HCT116 (cell line): ENCODE results near the gene PRPF19. TPM values are rescaled to one million over a fixed set of nuclear protein-coding genes. Genes with fewer than 3 reads are reported as not detected.

Experiments used
- ATAC-seq: fragments of 200-7000 bp; cut with Tn5 transposase; 2 replicates; pipeline ENCODE4 v1.9.1; 2020; ENCODE audit warnings: mild to moderate bottlenecking, moderate library complexity
- BruUV-seq: library from RNA; stranded (reverse); fragments of 400-500 nt; replicated peaks from 2 replicates; lab custom pipeline; 2021; lab: Mats Ljungman, UMichigan
- CTCF ChIA-PET: fragments of 300-600 bp; sonication (Branson Sonifier 250); formaldehyde crosslinking; loops from one replicate; lab custom pipeline; 2021; ENCODE audit warnings: antibody characterized with exemption; lab: Charles Lee
- POLR2A ChIA-PET: fragments of 300-600, 350-600 bp; sonication (Branson Sonifier 250); formaldehyde crosslinking; loops from one replicate; lab custom pipeline; 2021; ENCODE audit warnings: antibody characterized with exemption; lab: Charles Lee
- RAD21 ChIA-PET, 2 experiments: fragments of 300-600 bp; sonication (Branson Sonifier 250); formaldehyde crosslinking; loops; one replicate each; lab custom pipeline; 2023; ENCODE audit warnings: low total read pairs in 2 of 2; ENCODE audit not compliant: uncharacterized antibody in 2 of 2, unreplicated experiment in 2 of 2, low non-redundant PET in 1 of 2; lab: Charles Lee
- DNase-seq: peaks from one replicate; pipeline ENCODE4 v3.0.0-alpha.2; 2010; ENCODE audit warnings: low read depth, low spot score
- H2AFZ ChIP-seq: fragments of 200-600 bp; shearing (Covaris generic), sonication (generic); 2 replicates; pipeline ENCODE4 v1.6.1; 2017; ENCODE audit warnings: low read depth, mixed run types, mixed read lengths, antibody characterized with exemption, low read length; ENCODE audit not compliant: poor library complexity, severe bottlenecking
- H3K27ac ChIP-seq: 2 replicates; pipeline ENCODE4 v1.5.1; 2012; ENCODE audit warnings: low read depth, low read length
- H3K27me3 ChIP-seq: fragments of 200-600 bp; sonication (generic); 2 replicates; pipeline ENCODE4 v1.6.1; 2016; ENCODE audit warnings: mixed run types, low read length, mixed read lengths; ENCODE audit not compliant: insufficient read depth
- H3K36me3 ChIP-seq, 2 experiments: fragments of 200-500 bp in 1 of 2; fragments of 200-600 bp in 1 of 2; sonication (Bioruptor generic) in 1 of 2; sonication (generic) in 1 of 2; 2 replicates each; pipeline versions ENCODE4 v1.5.1 to v1.6.1; 2014 to 2016; ENCODE audit warnings: low read length in 2 of 2, inconsistent platforms in 1 of 2, mixed read lengths in 1 of 2, mixed run types in 1 of 2; ENCODE audit not compliant: insufficient read depth in 2 of 2, control insufficient read depth in 1 of 2
- H3K4me1 ChIP-seq, 2 experiments: fragments of 200-600 bp in 1 of 2; sonication (generic) in 1 of 2; 2 replicates each; pipeline versions ENCODE4 v1.5.1 to v1.6.1; 2012 to 2017; ENCODE audit warnings: low read length in 2 of 2, inconsistent platforms in 1 of 2, mild to moderate bottlenecking in 1 of 2, mixed read lengths in 1 of 2, mixed run types in 1 of 2, moderate library complexity in 1 of 2; ENCODE audit not compliant: insufficient read depth in 2 of 2, control insufficient read depth in 1 of 2
- H3K4me2 ChIP-seq: fragments of 200-600 bp; sonication (generic); 2 replicates; pipeline ENCODE4 v1.6.1; 2017; ENCODE audit warnings: mixed run types, low read length, mixed read lengths
- H3K4me3 ChIP-seq, 2 experiments: fragments of 200-600 bp in 1 of 2; sonication (generic) in 1 of 2; replicated peaks in 1 of 2; 2 replicates each; pipeline ENCODE4 v1.5.1; 2011 to 2016; ENCODE audit warnings: low read length in 2 of 2, control low read depth in 1 of 2, low read depth in 1 of 2, mild to moderate bottlenecking in 1 of 2, mixed read lengths in 1 of 2, mixed run types in 1 of 2
- H3K79me2 ChIP-seq: fragments of 200-600 bp; sonication (generic); 2 replicates; pipeline ENCODE4 v1.6.1; 2017; ENCODE audit warnings: mild to moderate bottlenecking, mixed run types, low read length, moderate library complexity, mixed read lengths; ENCODE audit not compliant: insufficient read depth
- H3K9ac ChIP-seq: fragments of 200-600 bp; sonication (generic); 2 replicates; pipeline ENCODE4 v1.6.1; 2016; ENCODE audit warnings: low read length, mixed read lengths
- H3K9me2 ChIP-seq: fragments of 200-600 bp; sonication (generic), shearing (Covaris generic); 2 replicates; pipeline ENCODE4 v1.6.1; 2017; ENCODE audit warnings: mixed run types, mild to moderate bottlenecking, moderate library complexity; ENCODE audit not compliant: insufficient read depth
- H3K9me3 ChIP-seq, 2 experiments: fragments of 200-500 bp in 1 of 2; fragments of 200-600 bp in 1 of 2; sonication (Bioruptor generic) in 1 of 2; sonication (generic) in 1 of 2; 2 replicates each; pipeline ENCODE4 v1.6.1; 2014 to 2017; ENCODE audit warnings: low read length in 2 of 2, mixed read lengths in 2 of 2, inconsistent platforms in 1 of 2, low read depth in 1 of 2, mild to moderate bottlenecking in 1 of 2, mixed run types in 1 of 2, moderate library complexity in 1 of 2; ENCODE audit not compliant: control insufficient read depth in 1 of 2, insufficient read depth in 1 of 2
- H4K20me1 ChIP-seq: fragments of 200-600 bp; sonication (generic), shearing (Covaris generic); 2 replicates; pipeline ENCODE4 v1.6.1; 2017; ENCODE audit warnings: mixed run types, mild to moderate bottlenecking, moderate library complexity; ENCODE audit not compliant: insufficient read depth
- CTCF ChIP-seq, 3 experiments: fragments of 200-600 bp in 1 of 3; sonication (generic) in 1 of 3; IDR thresholded peaks in 2 of 3; conservative IDR thresholded peaks in 1 of 3; 2 replicates each; pipeline ENCODE4 v1.5.1; 2012 to 2017; ENCODE audit warnings: low read depth in 2 of 3, low read length in 2 of 3, antibody characterized with exemption in 1 of 3, borderline replicate concordance in 1 of 3, control low read depth in 1 of 3, mild to moderate bottlenecking in 1 of 3, mixed read lengths in 1 of 3, mixed run types in 1 of 3, moderate library complexity in 1 of 3; ENCODE audit not compliant: insufficient read depth in 1 of 3
- RAD21 ChIP-seq: IDR thresholded peaks from 2 replicates; pipeline ENCODE4 v1.6.1; 2012; ENCODE audit warnings: low read depth, mild to moderate bottlenecking
- ZBTB33 ChIP-seq: IDR thresholded peaks from 2 replicates; pipeline ENCODE4 v1.6.1; 2011; ENCODE audit warnings: mild to moderate bottlenecking, low read length, moderate library complexity; ENCODE audit not compliant: insufficient replicate concordance; ENCODE audit errors: extremely low read depth
- intact Hi-C: fragments of 100-400 bp; cut with micrococcal nuclease; formaldehyde crosslinking; loops from 2 replicates; pipeline ENCODE4 v1.10.0; 2022
- total RNA-seq: library from RNA; stranded (reverse); gene quantifications from one replicate; pipeline ENCODE4 v1.2.1, GENCODE V29; 2021; ENCODE audit not compliant: unreplicated experiment

The PRPF19 gene
- total RNA-seq, 1 experiment from 2014 or later = 156 TPM

- H4K20me1 ChIP-seq = no peaks in the 10 kb centered on the region
- H3K79me2 ChIP-seq = no peaks in the 10 kb centered on the region
- BruUV-seq = no TSS peak
- intact Hi-C loops = loop anchor here (1.0 to 5.0 kb wide), 3 partner anchors 56 to 185 kb away; no protein-coding TSS in a partner anchor
- peak; percentile 31 for DNase-seq
- RAD21 ChIA-PET = interaction anchor here (0.9 to 1.8 kb wide), 4 partner anchors 56 to 112 kb away, joined by 4 to 21 read pairs (median 10); no protein-coding TSS in a partner anchor
- no peak overlapping the region for H3K9ac ChIP-seq
- no peaks in the 10 kb centered on the region for H3K9me3 ChIP-seq
- no peaks in the 10 kb centered on the region for H3K27me3 ChIP-seq
- H3K9me2 ChIP-seq = no peaks in the 10 kb centered on the region
- H3K4me2 ChIP-seq = no peak overlapping the region
- no peak overlapping the region for H3K4me3 ChIP-seq
- H3K4me1 ChIP-seq = no peaks in the 10 kb centered on the region
- peak; percentile 78 for TF ChIP-seq RAD21
- TF ChIP-seq ZBTB33 = no peak
- TF ChIP-seq CTCF (IDR thresholded peaks at IDR 0.05 in 2 of 3, conservative IDR thresholded peaks at IDR 0.05 in 1 of 3; ENCODE audit: borderline replicate concordance in 1 of 3, insufficient read depth in 1 of 3, low read depth in 2 of 3, low read length in 2 of 3) = peak; percentile 61; a peak in 5 of 6 replicates
- no peak overlapping the region for H3K27ac ChIP-seq
- CTCF ChIA-PET = interaction anchor here (0.7 to 1.8 kb wide), 17 partner anchors 9 to 300 kb away, joined by 3 to 86 read pairs (median 4); partner anchors contain the start of genes MS4A15 and VPS37C
- no peak overlapping the region for H2AFZ ChIP-seq
- no peaks in the 10 kb centered on the region; a peak in 1 of 4 replicates for H3K36me3 ChIP-seq
- POLR2A ChIA-PET = interaction anchor here (0.6 to 1.7 kb wide), 3 partner anchors 18 to 112 kb away, joined by 3 to 5 read pairs (median 4); partner anchors contain the start of gene PRPF19
- ATAC-seq = peak; percentile 95
These were observed 18.8 kb downstream of the PRPF19 start for GRCh38 chr11:60887556-60887955.
